Endometrium (tissue), 2 donors: ENCODE measurements around the gene ACADVL.

Experiments used
- FAIRE-seq: peaks from 2 replicates; lab custom pipeline; 2012; peaks lifted over from hg19 to GRCh38; lab: Jason Lieb, UNC
- donor health status: control.
- donor health status: control.

The ACADVL gene

GRCh38 chr17:7252176-7253043 is 32.7 kb downstream of the ACADVL start, which contains the start of gene ELP5:
TSS of gene ELP5 (plus strand) at chr17:7252215. CDS start at chr17:7252551, 336 bp downstream.
- FAIRE-seq: no peak

DNA sequence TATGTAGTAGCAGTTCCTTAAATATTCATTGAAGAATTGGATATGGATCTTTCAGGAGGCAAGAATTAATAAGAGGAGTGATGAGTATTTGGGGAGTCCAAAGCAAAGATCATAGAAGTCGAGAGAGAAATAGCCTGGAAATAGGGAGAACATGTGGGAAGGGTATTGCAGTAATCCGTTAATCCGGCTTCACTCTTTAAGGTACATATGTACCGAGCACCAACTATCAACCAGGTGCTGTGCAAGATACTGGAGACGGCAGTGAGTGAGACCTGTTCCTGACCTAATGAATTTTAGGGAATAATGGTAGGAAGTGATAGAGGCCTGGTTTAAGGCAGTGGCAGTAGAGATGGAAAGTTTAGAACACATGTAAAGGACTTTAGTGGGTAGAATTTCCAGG is 33.3 kb downstream of the ACADVL start:
- FAIRE-seq: no peak

DNA sequence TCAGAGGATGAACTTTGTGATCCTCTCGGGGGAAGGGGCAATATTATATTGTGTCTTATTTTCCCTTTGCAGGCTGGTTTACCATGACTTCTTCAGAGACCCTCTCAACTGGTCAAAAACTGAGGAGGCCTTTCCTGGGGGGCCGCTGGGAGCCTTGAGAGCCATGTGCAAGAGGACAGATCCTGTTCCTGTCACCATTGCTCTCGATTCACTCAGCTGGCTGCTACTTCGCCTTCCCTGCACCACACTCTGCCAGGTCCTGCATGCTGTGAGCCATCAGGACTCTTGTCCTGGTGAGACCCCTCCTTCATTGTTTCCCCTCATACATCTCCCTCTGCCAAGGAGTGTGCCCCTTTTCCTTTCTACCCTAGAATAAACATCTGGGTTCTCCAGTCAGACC is 34.8 kb downstream of the ACADVL start:
- no peak for FAIRE-seq

- no peak for FAIRE-seq
Observed at GRCh38 chr17:7256766-7257456, 37.2 kb downstream of the ACADVL start.

GRCh38 chr17:7258731-7259554 is 39.2 kb downstream of the ACADVL start:
- FAIRE-seq: no peak

GRCh38 chr17:7259555-7259889 is 39.8 kb downstream of the ACADVL start:
- no peak for FAIRE-seq

DNA sequence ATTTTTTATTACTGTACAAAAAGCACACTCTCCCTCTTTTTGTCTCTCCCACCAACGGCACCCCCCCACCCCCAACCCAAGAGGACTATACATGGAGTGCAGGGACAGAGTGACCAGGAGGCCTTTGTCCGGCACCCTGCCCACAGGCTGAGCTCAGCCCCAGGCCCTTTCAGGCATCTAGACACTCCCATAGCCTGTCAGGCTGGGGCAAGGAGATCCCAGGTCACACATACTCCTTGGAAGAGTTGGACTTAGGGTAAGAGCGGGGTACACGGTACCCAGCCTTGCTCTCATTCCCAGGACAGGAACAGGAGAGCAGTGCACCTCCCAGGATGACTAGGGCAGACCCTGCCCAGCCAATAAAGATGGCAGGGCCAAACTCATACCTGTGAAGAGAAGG is 40.4 kb downstream of the ACADVL start:
- FAIRE-seq: no peak

DNA sequence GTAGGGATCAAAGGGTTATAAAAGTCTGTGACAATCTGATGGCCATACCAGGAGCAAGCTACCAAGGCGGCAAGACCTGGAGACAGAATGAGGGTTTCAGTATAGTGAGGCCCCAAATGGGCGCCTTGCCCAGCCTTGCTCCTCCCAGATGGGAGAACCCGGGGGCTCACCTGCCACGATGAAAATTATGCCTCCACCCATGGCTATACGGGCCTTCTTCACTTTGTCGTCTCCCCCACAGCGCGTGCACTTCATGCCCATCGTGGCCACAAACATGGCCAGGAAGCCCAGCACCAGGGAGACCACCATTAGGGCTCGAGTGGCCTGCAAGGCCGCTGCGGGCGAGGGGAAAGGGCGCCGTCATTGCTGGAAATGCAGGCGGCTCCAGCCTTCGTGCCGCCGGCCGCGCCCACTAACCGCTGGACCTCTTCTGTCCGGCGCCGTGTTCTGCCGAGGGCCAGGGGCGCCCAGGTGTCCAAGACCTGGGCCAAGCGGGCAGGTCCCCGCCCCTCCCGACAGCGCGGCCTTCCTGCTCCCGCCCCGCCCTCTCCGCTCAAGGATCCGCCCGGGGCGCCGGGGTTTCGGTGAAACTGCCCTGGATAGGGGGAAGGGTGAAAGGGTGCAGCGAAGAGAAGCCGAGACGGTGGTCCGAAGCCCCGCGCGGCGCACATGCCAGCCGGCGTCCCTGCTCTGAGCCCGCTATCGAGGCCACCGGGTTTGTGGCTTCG is 41.1 kb downstream of the ACADVL start:
- no peak for FAIRE-seq

GRCh38 chr17:7261379-7262191 is 41.8 kb downstream of the ACADVL start:
- FAIRE-seq: no peak

DNA sequence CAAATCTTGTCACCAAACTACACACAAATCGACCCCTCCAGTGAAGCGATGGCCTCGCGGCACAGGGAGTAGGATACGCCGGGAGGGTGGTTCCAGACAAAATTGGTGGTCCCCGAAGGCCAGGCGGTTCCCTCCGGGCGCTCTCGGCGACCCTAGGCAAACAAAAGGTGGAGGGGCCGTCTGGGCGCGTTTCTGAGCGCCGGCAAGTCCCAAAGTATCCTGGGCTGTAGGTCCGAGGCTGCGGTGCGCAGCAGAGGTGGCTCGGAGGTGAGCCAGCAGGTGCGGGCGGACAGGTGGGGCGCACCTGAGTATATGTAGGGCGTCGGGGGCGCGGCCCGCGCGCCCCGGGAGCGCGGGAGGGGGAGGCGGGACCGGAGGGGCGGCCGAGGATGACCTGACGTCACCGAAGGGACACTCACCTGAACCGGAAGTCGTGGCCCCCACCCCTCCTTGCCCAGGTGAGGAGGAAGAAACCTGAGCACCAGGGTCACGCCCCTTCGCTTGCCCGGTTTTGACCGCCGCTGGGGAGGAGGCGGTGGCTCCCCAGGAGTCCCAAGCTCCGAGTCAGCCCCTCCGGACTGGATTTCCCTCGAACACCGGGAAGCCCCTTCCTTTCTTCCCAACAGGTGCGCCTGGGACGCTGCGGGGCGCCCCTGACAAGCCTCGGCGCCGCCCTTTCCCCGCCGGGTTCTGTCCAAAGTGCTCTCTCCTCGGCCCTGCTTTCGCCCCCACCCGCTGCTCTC is 42.6 kb downstream of the ACADVL start, which contains the start of gene CLDN7:
TSS of gene CLDN7 (minus strand) at position 287 of the 743 bp plus-strand sequence. CDS start 435 bp downstream, outside the sequence.
- FAIRE-seq: no peak

- FAIRE-seq: no peak
Observed at GRCh38 chr17:7262935-7263800, 43.4 kb downstream of the ACADVL start.

GRCh38 chr17:7263801-7264078 is 44.0 kb downstream of the ACADVL start:
- no peak for FAIRE-seq

DNA sequence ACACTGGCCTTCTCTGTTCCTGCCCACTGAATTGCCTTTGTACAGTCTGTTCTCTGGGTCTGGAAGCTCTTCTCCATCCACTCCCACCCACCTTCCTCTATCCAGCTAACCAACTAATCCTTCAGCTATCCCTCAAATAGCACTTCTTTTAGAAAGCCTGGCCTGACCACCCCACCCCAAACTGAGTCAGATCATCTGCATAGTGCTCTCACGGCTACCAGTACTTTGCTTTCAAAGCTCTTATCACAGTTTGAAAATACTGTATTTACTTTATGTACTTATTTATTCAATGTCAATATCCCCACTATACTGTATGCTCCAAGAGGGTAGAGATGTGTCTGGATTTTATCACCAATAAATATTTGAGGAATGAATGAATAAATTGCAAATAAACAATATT is 47.0 kb downstream of the ACADVL start:
- FAIRE-seq: no peak
